ENCODE data around the gene RHBDF1. TPM values are rescaled to one million over a fixed set of nuclear protein-coding genes. Genes with fewer than 3 reads are reported as not detected.

The RHBDF1 gene
- total RNA-seq, 2 experiments from 2014 or later: 0.61 TPM; not detected in 1

- H3K4me1 Mint-ChIP-seq (ENCODE audit: low read depth): no peaks in the 10 kb centered on the region
- no peak for TF ChIP-seq CTCF (IDR thresholded peaks at IDR 0.05)
- ChIA-PET POLR2A (no interaction called here), CTCF (interaction anchor here (1.6 to 20.7 kb wide), 2 partner anchors 33 to 118 kb away, joined by 6 to 458 read pairs; partner anchors contain the start of gene HBQ1)
- H3K9me3 Mint-ChIP-seq: no peaks in the 10 kb centered on the region
- H3K27ac Mint-ChIP-seq: no peak overlapping the region
- DNase-seq (no peak), ATAC-seq (no peak)
- no peaks in the 10 kb centered on the region for H3K27me3 Mint-ChIP-seq
- no peaks in the 10 kb centered on the region for H3K36me3 Mint-ChIP-seq (ENCODE audit: low read depth)
- intact Hi-C loops (cut with micrococcal nuclease): no loop called here
- no peak overlapping the region for H3K4me3 Mint-ChIP-seq
Measured at GRCh38 chr16:61879-62281, 10.6 kb downstream of the RHBDF1 start.

- ChIA-PET CTCF (interaction anchor here (20.7 kb wide), 1 partner anchor 33 kb away, joined by 458 read pairs; no protein-coding TSS in a partner anchor), POLR2A (interaction anchor here (1.0 kb wide), 1 partner anchor 10 kb away, joined by 4 read pairs; no protein-coding TSS in a partner anchor)
- H3K9me3 Mint-ChIP-seq: no peaks in the 10 kb centered on the region
- H3K4me1 Mint-ChIP-seq (ENCODE audit: low read depth): no peaks in the 10 kb centered on the region
- no peaks in the 10 kb centered on the region for H3K36me3 Mint-ChIP-seq (ENCODE audit: low read depth)
- no peak for ATAC-seq
- no peak for DNase-seq
- H3K27me3 Mint-ChIP-seq: no peaks in the 10 kb centered on the region
- intact Hi-C loops (cut with micrococcal nuclease): no loop called here
- no peak overlapping the region for H3K27ac Mint-ChIP-seq
- no peak overlapping the region for H3K4me3 Mint-ChIP-seq
- TF ChIP-seq CTCF (IDR thresholded peaks at IDR 0.05): no peak
Measured at GRCh38 chr16:60929-61878, 11.2 kb downstream of the RHBDF1 start.

GRCh38 chr16:60166-60565 lies 12.3 kb downstream of the RHBDF1 start:
- no peak for TF ChIP-seq CTCF (IDR thresholded peaks at IDR 0.05)
- Mint-ChIP-seq H3K4me3 (no peak overlapping the region), H3K36me3 (ENCODE audit: low read depth) (peaks cover 4% of the 10 kb centered on the region), H3K4me1 (ENCODE audit: low read depth) (peaks cover under 1% of the 10 kb centered on the region), H3K27ac (no peak overlapping the region), H3K27me3 (no peaks in the 10 kb centered on the region), H3K9me3 (no peaks in the 10 kb centered on the region)
- DNase-seq: no peak
- ATAC-seq: no peak
- ChIA-PET POLR2A (interaction anchor here (0.7 to 1.0 kb wide), 4 partner anchors 11 to 21 kb away, joined by 3 to 5 read pairs (median 4); no protein-coding TSS in a partner anchor), CTCF (interaction anchor here (0.7 to 20.7 kb wide), 2 partner anchors 34 to 141 kb away, joined by 3 to 458 read pairs; no protein-coding TSS in a partner anchor)
- intact Hi-C loops (cut with micrococcal nuclease): no loop called here

- intact Hi-C loops (cut with micrococcal nuclease): no loop called here
- H3K4me3 Mint-ChIP-seq: no peak overlapping the region
- no peak overlapping the region for H3K27ac Mint-ChIP-seq
- no peak for DNase-seq
- H3K36me3 Mint-ChIP-seq (ENCODE audit: low read depth): peaks cover 4% of the 10 kb centered on the region
- H3K27me3 Mint-ChIP-seq: no peaks in the 10 kb centered on the region
- no peak for TF ChIP-seq CTCF (IDR thresholded peaks at IDR 0.05)
- H3K4me1 Mint-ChIP-seq (ENCODE audit: low read depth): peaks cover 4% of the 10 kb centered on the region
- CTCF ChIA-PET: interaction anchor here (0.7 to 20.7 kb wide), 2 partner anchors 35 to 142 kb away, joined by 3 to 458 read pairs; no protein-coding TSS in a partner anchor
- no peak for ATAC-seq
- H3K9me3 Mint-ChIP-seq: no peaks in the 10 kb centered on the region
- POLR2A ChIA-PET: interaction anchor here (0.6 to 1.0 kb wide), 4 partner anchors 10 to 193 kb away, joined by 3 to 5 read pairs (median 3); no protein-coding TSS in a partner anchor
Measured at GRCh38 chr16:59440-60059, 12.9 kb downstream of the RHBDF1 start.
